GM19372 (cell line): ENCODE data around the gene NFIC.
"Not testable (repeated sequence)": the region's sequence is repeated elsewhere in the genome, so short reads cannot be mapped to it uniquely, and the experiment has no call there.

ENCODE experiments used
- ATAC-seq: cut with Tn5 transposase; IDR thresholded peaks from one replicate; pipeline ENCODE4 v1.9.1; 2021; ENCODE audit warnings: mild to moderate bottlenecking, low read depth, moderate library complexity; ENCODE audit not compliant: unreplicated experiment

Gene NFIC

GRCh38 chr19:3413796-3414327 is 47.5 kb downstream of the NFIC start:
- ATAC-seq, result no peak

GRCh38 chr19:3415695-3416094 is 49.3 kb downstream of the NFIC start:
- no peak for ATAC-seq

- no peak for ATAC-seq
Measured at GRCh38 chr19:3420244-3420755, 53.9 kb downstream of the NFIC start.

- ATAC-seq, result no peak
Measured at GRCh38 chr19:3420909-3421619, 54.7 kb downstream of the NFIC start.

GRCh38 chr19:3421656-3422055 is 55.3 kb downstream of the NFIC start:
- not testable (repeated sequence) for ATAC-seq

GRCh38 chr19:3423183-3423829 is 56.9 kb downstream of the NFIC start:
- no peak for ATAC-seq

GRCh38 chr19:3426433-3426832 is 60.0 kb downstream of the NFIC start:
- ATAC-seq, result no peak

GRCh38 chr19:3430366-3430680 is 63.9 kb downstream of the NFIC start:
- ATAC-seq, result not testable (repeated sequence)

GRCh38 chr19:3431760-3432397 is 65.5 kb downstream of the NFIC start:
- ATAC-seq, result no peak

GRCh38 chr19:3433313-3433712 is 66.9 kb downstream of the NFIC start:
- ATAC-seq, result no peak

GRCh38 chr19:3433805-3434540 is 67.6 kb downstream of the NFIC start:
- no peak for ATAC-seq

GRCh38 chr19:3434630-3435553 is 68.5 kb downstream of the NFIC start:
- peak; percentile 87 for ATAC-seq

GRCh38 chr19:3440082-3440481 is 73.7 kb downstream of the NFIC start:
- no peak for ATAC-seq

- no peak for ATAC-seq
Measured at GRCh38 chr19:3441089-3441985, 75.0 kb downstream of the NFIC start.

- ATAC-seq, result no peak
Measured at GRCh38 chr19:3441986-3442329, 75.6 kb downstream of the NFIC start.

- no peak for ATAC-seq
Measured at GRCh38 chr19:3442487-3443071, 76.2 kb downstream of the NFIC start.

- no peak for ATAC-seq
Measured at GRCh38 chr19:3443840-3444694, 77.7 kb downstream of the NFIC start.
